Activated CD4-positive, alpha-beta T cell treated with anti-CD3 and anti-CD28 coated beads, Interleukin-2, amount 50 U/mL, for 1 hour (primary cell): ENCODE measurements around the gene MYO5C.

Source experiments
- DNase-seq: peaks from one replicate; pipeline ENCODE4 v3.0.0-alpha.2; 2020

Gene MYO5C

GRCh38 chr15:52164631-52165265 is 130.9 kb downstream of the MYO5C start:
- no peak for DNase-seq

- peak; percentile 19 for DNase-seq
These were observed 132.0 kb downstream of the MYO5C start for GRCh38 chr15:52163321-52164190.

- DNase-seq, result no peak
These were observed 132.7 kb downstream of the MYO5C start for GRCh38 chr15:52162876-52163275.

DNA sequence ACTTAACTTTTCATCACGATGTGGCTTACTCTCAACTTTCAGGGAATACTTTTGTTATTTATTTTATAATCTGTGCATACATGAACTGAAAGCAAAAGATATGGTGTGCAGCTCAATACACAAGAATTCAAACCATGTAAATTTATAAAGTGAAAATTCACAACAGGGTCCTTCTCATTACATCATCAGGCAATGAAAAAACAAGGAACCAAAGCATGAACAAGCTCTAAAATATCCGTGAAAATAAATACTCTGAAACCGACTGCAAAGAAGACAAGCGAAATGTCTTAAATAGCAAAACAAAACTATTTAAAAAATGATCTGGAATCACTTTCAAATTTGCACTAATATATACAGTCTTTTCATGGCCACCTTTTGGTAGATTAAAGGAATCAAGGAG is 133.3 kb downstream of the MYO5C start:
- DNase-seq, result no peak

GRCh38 chr15:52161406-52161966 is 134.1 kb downstream of the MYO5C start:
- DNase-seq, result no peak

DNA sequence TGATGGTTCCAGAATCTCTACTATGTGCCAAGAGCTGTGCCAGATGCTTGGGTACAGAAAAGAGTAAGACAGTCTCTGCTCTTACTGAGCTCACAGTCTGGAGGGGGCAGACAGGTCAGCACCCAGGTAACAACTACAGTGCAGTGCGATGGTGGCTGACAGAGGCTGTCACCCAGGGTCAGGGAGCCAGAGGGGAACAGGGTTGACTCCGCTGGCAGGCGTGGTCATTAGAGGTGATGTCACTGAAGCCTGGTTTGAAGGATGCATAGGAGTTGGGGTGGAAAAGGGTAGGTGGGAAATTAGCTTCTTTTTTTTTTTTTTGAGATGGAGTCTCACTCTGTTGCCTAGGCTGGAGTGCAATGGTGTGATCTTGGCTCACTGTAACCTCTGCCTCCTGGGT is 136.0 kb downstream of the MYO5C start:
- no peak for DNase-seq

DNA sequence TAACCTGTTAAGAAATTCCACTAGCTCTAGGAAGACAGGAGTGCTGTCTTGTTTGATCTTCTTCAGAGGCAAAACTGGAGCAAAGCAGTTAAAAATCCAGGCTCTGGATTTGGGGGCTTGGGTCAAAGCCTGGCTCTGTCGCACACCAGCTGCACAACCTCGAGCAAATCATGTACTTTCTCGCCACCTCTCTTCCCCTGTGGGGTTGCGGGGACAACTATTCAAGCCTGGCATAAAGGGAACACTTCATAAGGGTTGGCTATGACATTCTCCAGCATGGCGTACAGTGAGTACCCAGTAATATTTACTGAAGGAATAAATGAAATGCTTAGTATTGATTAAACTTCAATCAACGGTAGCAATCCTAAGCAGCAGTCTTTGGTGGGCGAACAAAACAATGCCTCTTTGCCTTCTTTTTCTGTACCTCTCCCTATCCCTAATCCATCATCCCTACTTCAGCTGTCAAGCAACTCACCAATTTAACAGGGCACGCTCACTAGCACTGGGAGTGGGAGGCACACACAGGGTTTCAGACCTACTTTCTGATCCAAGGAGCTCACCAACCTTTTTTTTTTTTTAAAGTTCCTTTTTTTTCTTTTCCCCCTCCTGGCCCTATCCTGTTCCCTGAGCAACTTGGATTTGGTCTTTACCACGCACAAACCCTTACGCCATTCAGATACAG is 137.4 kb downstream of the MYO5C start:
- DNase-seq, result no peak

- no peak for DNase-seq
These were observed 139.7 kb downstream of the MYO5C start for GRCh38 chr15:52155878-52156277.

DNA sequence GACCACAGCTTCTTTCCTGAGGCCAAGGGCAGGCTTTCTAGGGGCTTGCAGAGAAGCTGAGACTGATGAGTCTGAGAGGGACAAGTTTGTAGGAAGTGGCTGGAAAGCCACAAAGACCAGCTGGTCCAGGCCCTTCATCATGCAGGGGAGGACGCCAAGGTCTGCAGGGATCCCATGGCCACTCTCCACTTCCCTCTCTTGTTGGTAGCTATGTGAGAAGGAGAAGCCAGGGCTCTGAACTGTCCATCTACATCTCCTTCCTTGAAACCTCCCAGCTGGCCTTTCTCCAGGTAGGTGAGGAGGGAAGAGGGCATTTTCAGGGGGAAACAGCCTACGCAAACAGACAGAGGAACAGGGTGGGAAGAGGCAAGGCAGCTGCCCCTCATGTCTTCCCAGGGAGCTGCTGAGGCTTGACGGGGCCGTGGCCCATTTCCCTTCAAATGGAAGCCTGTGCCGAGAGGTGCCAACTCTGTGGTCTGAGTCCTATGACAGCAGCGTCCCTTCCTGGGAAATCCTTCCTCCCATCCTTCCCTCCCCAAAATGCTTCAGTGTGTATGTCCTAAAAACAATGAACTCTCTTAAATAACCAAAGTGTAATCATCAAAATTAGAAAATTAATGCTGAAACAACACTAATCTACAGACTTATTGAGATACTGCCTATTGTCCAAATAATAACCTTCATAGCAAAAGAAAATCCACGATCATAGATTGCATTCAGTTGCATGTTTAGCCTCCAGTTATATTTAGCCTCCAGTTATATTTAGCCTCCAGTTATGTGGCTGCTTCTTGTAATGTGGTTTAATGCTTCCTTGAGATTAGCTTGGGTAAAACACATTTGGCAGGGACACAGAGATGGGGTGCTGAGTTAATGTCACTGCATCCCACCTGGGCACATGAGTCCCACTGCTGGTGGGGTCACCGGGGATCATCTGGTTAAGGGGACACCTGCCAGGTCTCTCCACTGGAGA is 140.4 kb downstream of the MYO5C start:
- DNase-seq, result no peak

GRCh38 chr15:52153900-52154895 is 141.4 kb downstream of the MYO5C start:
- DNase-seq, result no peak

- DNase-seq, result no peak
These were observed 144.3 kb downstream of the MYO5C start for GRCh38 chr15:52151353-52151752.

DNA sequence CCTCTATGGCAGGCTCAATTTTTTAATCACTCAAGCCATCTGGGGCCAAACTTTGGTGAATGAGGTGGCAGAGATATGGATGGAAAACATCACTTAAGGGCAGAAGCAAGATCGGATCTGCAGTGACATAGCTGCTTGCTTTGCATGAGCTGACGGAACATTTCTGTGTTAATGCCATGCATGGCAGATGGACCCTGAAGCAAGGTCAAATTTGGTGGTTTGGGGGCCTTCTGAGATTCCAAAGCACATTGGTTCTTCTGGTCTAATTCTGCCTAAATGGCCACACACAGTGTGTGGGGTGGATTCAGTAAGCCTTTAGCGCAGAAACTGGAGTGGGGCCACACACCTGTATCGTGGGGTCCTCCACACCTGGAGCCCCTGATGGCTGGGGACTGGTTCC is 144.7 kb downstream of the MYO5C start:
- no peak for DNase-seq

DNA sequence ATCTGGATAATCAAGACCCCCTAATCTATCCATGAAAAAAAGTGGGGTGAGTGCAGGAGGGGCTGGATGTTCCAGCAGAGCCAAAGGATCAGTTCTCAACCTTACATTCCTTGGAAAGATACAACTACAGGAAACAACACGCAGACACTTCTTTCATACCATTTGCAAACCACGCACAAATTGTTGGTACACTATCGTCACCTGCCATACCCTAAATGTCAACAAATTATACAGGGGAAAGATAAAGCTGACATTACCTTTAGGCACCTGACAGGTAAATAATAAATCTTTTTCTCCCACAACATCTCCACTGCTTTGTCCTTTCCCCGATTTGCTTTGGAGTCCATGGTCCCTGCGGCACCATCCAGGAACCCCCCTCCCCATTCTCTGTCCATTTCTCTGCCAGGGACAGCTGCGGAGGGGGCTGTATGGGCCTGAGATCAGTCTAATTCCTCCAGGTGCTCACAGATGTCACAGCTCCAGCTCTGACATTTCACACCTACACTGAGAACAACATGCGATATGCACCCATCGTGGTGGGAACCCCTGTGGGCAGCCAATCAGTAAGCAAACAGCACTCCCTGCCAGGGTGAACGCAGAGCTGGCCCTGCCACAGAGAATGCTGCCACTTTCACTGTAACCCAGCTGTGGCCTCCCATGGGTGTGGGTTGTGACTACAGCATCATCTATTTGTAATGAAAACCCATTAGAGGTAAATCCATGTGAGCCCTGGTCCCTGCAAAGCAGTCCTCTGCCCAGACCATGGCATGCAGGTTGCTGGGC is 145.4 kb downstream of the MYO5C start:
- no peak for DNase-seq

- DNase-seq, result no peak
These were observed 147.2 kb downstream of the MYO5C start for GRCh38 chr15:52148403-52148802.

DNA sequence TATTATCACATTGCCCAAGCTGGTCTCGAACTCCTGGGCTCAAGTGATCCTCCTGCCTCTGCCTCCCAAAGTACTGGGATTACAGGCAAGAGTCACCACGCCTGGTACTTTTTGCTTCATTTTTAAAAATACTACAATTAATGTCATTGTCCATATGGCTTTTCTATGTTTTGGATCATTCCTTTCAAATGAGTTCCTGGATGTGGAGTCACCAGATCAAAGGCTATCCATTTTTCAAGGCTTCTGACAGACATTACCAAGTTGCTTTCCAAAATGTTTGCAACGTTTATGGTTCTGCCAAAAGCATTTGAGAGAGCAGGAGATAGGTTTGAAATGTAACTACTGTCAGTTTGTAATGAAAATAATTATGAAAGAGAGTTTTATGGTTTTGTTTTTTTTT is 148.8 kb downstream of the MYO5C start:
- no peak for DNase-seq

DNA sequence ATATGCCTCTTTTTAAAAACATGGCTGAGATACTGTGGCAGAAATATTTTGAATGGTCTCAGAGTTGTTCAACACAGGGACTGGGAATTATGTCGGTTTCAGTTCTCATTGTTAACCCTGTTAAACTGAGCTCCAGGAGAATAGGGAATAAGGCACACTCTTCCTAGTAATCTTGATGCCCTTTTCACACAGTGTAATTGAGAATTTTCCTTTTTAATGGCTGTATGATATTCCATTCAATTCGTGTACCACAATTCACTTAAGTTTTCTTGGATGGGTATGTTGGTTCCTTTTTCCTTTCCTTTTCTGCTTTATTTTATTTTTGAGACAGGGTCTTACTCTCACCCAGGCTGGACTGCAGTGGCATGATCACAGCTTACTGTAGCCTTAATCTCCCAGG is 149.3 kb downstream of the MYO5C start:
- no peak for DNase-seq

- no peak for DNase-seq
These were observed 150.9 kb downstream of the MYO5C start for GRCh38 chr15:52144656-52145178.

DNA sequence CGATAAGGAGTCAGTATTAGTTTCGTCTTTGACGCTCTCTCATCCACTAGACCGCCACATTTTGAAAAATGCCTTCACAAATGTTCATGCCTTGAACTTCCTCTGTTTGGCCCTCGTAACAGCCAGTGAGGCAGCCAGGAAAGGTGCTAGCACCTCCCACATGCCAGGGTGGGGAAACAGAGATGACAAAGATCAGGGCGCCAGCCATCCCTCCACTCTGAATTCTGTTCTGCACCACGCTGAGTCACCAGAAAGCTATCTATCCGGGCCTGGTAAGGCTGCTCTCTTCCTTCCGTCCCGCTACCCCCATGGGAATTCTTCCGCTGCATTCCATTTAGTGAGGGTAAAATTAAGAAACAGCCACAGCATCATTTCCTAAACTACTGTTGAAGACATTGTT is 151.7 kb downstream of the MYO5C start:
- no peak for DNase-seq
